ENCODE results near the gene CCDC196. TPM values are rescaled to one million over a fixed set of nuclear protein-coding genes. Genes with fewer than 3 reads are reported as not detected.

Gene CCDC196
- total and polyA plus RNA-seq, 2 of the 4 experiments (the other 2 are of a cell fraction), result not detected

GRCh38 chr14:66541627-66542026, 55.5 kb downstream of the CCDC196 start:
- no TSS peak for BruUV-seq (replicated peaks)
- H3K27me3 ChIP-seq (ENCODE audit: control insufficient read depth, insufficient read depth, low read length), result no peaks in the 10 kb centered on the region
- no peak overlapping the region for H2AK9ac ChIP-seq (replicated peaks; ENCODE audit: low read depth, low read length, poor library complexity)
- intact Hi-C loops (cut with micrococcal nuclease) (no loop called here), dilution Hi-C loops (cut with HindIII; ENCODE audit: low sequenced_read_pairs, unreplicated experiment) (no loop called here), in situ Hi-C loops (cut with MboI; ENCODE audit: low sequenced_read_pairs) (no loop called here)
- TF ChIP-seq RCOR1 (IDR thresholded peaks at IDR 0.05; ENCODE audit: insufficient replicate concordance, low read length) (no peak), MAZ (IDR thresholded peaks at IDR 0.05; ENCODE audit: borderline replicate concordance, low read depth, low read length) (no peak), CEBPB (IDR thresholded peaks at IDR 0.05; ENCODE audit: low read depth, low read length) (no peak)
- TF ChIP-seq, protein P1, sequence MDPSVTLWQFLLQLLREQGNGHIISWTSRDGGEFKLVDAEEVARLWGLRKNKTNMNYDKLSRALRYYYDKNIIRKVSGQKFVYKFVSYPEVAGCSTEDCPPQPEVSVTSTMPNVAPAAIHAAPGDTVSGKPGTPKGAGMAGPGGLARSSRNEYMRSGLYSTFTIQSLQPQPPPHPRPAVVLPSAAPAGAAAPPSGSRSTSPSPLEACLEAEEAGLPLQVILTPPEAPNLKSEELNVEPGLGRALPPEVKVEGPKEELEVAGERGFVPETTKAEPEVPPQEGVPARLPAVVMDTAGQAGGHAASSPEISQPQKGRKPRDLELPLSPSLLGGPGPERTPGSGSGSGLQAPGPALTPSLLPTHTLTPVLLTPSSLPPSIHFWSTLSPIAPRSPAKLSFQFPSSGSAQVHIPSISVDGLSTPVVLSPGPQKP (IDR thresholded peaks at IDR 0.05; ENCODE audit: borderline replicate concordance, low read depth, low read length), result no peak
- no peak overlapping the region for H3K14ac ChIP-seq (replicated peaks; ENCODE audit: low read depth, low read length)
- no peak overlapping the region for H4K91ac ChIP-seq (ENCODE audit: insufficient read depth, low read depth, low read length)
- H3K79me1 ChIP-seq (ENCODE audit: low read depth in 1 of 2, low read length in 2 of 2), result no peaks in the 10 kb centered on the region; a peak in 1 of 4 replicates
- no peak overlapping the region for H3K4me2 ChIP-seq (ENCODE audit: low read depth, low read length)
- POLR2A ChIA-PET (ENCODE audit: unreplicated experiment), result no interaction called here
- H3K27ac ChIP-seq (ENCODE audit: insufficient read depth, low read length), result no peak overlapping the region
- H2BK5ac ChIP-seq (ENCODE audit: low read depth, low read length, poor library complexity, severe bottlenecking), result no peak overlapping the region
- H3K23ac ChIP-seq (ENCODE audit: low read depth, low read length), result no peak overlapping the region
- no peak overlapping the region for H3K9ac ChIP-seq (ENCODE audit: low read depth, low read length)
- H4K5ac ChIP-seq (ENCODE audit: low read depth, low read length), result no peak overlapping the region
- ATAC-seq (ENCODE audit: low read depth) (no peak), DNase-seq (no peak)
- no peaks in the 10 kb centered on the region for H3K36me3 ChIP-seq (ENCODE audit: control insufficient read depth, insufficient read depth, low read length)
- no peaks in the 10 kb centered on the region for H4K20me1 ChIP-seq (ENCODE audit: insufficient read depth, low read length)
- H2BK15ac ChIP-seq (ENCODE audit: low read depth, low read length), result no peak overlapping the region
- no peak overlapping the region for H2AK5ac ChIP-seq (ENCODE audit: low read depth, low read length)
- H3K56ac ChIP-seq (ENCODE audit: extremely low read depth, insufficient read depth, low read length), result no peak overlapping the region
- no peak overlapping the region for H2AFZ ChIP-seq (replicated peaks; ENCODE audit: low read length, poor library complexity)
- H3K4me1 ChIP-seq (ENCODE audit: control insufficient read depth, insufficient read depth, low read length), result no peaks in the 10 kb centered on the region
- H3K4ac ChIP-seq (ENCODE audit: low read depth, low read length), result no peak overlapping the region
- CTCF ChIA-PET, result no interaction called here
- H3K4me3 ChIP-seq (ENCODE audit: insufficient read depth, low read depth, low read length), result no peak overlapping the region
- no peaks in the 10 kb centered on the region for H3K9me1 ChIP-seq (ENCODE audit: insufficient read depth, low read length)
- WGBS, 2 experiments (ENCODE audit: extremely low coverage in 2 of 2, insufficient read length in 1 of 2), result no CpG with 5 or more reads among the region's 3 CpGs
- no peak overlapping the region for H2BK20ac ChIP-seq (ENCODE audit: low read depth, low read length)
- H4K8ac ChIP-seq (ENCODE audit: low read depth in 2 of 2, low read length in 2 of 2), result no peak overlapping the region
- no peak overlapping the region for H2BK120ac ChIP-seq (ENCODE audit: low read depth, low read length)
- H3K18ac ChIP-seq (ENCODE audit: low read depth, low read length), result no peak overlapping the region
- H3K9me3 ChIP-seq (ENCODE audit: control insufficient read depth, insufficient read depth, low read length), result no peaks in the 10 kb centered on the region
